ENCODE results near the gene PCYT2. TPM values are rescaled to one million over a fixed set of nuclear protein-coding genes. Genes with fewer than 3 reads are reported as not detected.

The PCYT2 gene
- total RNA-seq, 1 donor from 2014 or later = 33.2 TPM

GRCh38 chr17:81917565-81918332, 6.5 kb upstream of the PCYT2 start, which contains the start of gene SIRT7:
SIRT7 (minus strand) TSS chr17:81918176; CDS start chr17:81918131, 45 bp downstream.
- Mint-ChIP-seq H3K9me3 (ENCODE audit: unreplicated experiment) (no peaks in the 10 kb centered on the region), H3K4me1 (ENCODE audit: unreplicated experiment) (peaks cover 13% of the 10 kb centered on the region), H3K4me3 (ENCODE audit: unreplicated experiment) (peak within 1 kb of the TSS; percentile 80), H3K27ac (ENCODE audit: unreplicated experiment) (peak within 1 kb of the TSS; percentile 60), H3K36me3 (ENCODE audit: unreplicated experiment) (peaks cover 14% of the 10 kb centered on the region), H3K27me3 (ENCODE audit: unreplicated experiment) (no peaks in the 10 kb centered on the region)
- DNase-seq (ENCODE audit: extremely low spot score, unreplicated experiment) = peak; percentile 92
- TF ChIP-seq CTCF (IDR thresholded peaks at IDR 0.05) = no peak

- H3K9me3 Mint-ChIP-seq (ENCODE audit: unreplicated experiment) = no peaks in the 10 kb centered on the region
- peak overlapping the region; percentile 70 for H3K4me3 Mint-ChIP-seq (ENCODE audit: unreplicated experiment)
- no peak for DNase-seq (ENCODE audit: extremely low spot score, unreplicated experiment)
- H3K27me3 Mint-ChIP-seq (ENCODE audit: unreplicated experiment) = no peaks in the 10 kb centered on the region
- no peak for TF ChIP-seq CTCF (IDR thresholded peaks at IDR 0.05)
- peak overlapping the region; percentile 50 for H3K27ac Mint-ChIP-seq (ENCODE audit: unreplicated experiment)
- H3K36me3 Mint-ChIP-seq (ENCODE audit: unreplicated experiment) = peaks cover 16% of the 10 kb centered on the region
- peaks cover 12% of the 10 kb centered on the region for H3K4me1 Mint-ChIP-seq (ENCODE audit: unreplicated experiment)
Measured at GRCh38 chr17:81916234-81917001, 5.2 kb upstream of the PCYT2 start.

- H3K27me3 Mint-ChIP-seq (ENCODE audit: unreplicated experiment) = no peaks in the 10 kb centered on the region
- H3K4me1 Mint-ChIP-seq (ENCODE audit: unreplicated experiment) = peaks cover 12% of the 10 kb centered on the region
- peaks cover 15% of the 10 kb centered on the region for H3K36me3 Mint-ChIP-seq (ENCODE audit: unreplicated experiment)
- H3K27ac Mint-ChIP-seq (ENCODE audit: unreplicated experiment) = no peak overlapping the region
- DNase-seq (ENCODE audit: extremely low spot score, unreplicated experiment) = no peak
- H3K9me3 Mint-ChIP-seq (ENCODE audit: unreplicated experiment) = no peaks in the 10 kb centered on the region
- TF ChIP-seq CTCF (IDR thresholded peaks at IDR 0.05) = no peak
- no peak overlapping the region for H3K4me3 Mint-ChIP-seq (ENCODE audit: unreplicated experiment)
Measured at GRCh38 chr17:81915331-81915730, 4.1 kb upstream of the PCYT2 start.

- Mint-ChIP-seq H3K27me3 (ENCODE audit: unreplicated experiment) (no peaks in the 10 kb centered on the region), H3K4me3 (ENCODE audit: unreplicated experiment) (no peak overlapping the region), H3K27ac (ENCODE audit: unreplicated experiment) (no peak overlapping the region), H3K4me1 (ENCODE audit: unreplicated experiment) (peaks cover 18% of the 10 kb centered on the region), H3K36me3 (ENCODE audit: unreplicated experiment) (peaks cover 15% of the 10 kb centered on the region), H3K9me3 (ENCODE audit: unreplicated experiment) (no peaks in the 10 kb centered on the region)
- DNase-seq (ENCODE audit: extremely low spot score, unreplicated experiment) = no peak
- no peak for TF ChIP-seq CTCF (IDR thresholded peaks at IDR 0.05)
Measured at GRCh38 chr17:81914103-81914850, 3.1 kb upstream of the PCYT2 start.

All from osteocyte (in vitro differentiated cells).